Measurements from ENCODE around the gene ZBTB25. TPM values are rescaled to one million over a fixed set of nuclear protein-coding genes. Genes with fewer than 3 reads are reported as not detected.

Gene ZBTB25
- total RNA-seq, 4 donors from 2014 or later: 4.6 to 34.4 (median 11.2) TPM

- TF ChIP-seq CTCF (IDR thresholded peaks at IDR 0.05): no peak
- no peak for TF ChIP-seq POLR2A (IDR thresholded peaks at IDR 0.05)
- peaks cover 0 to 4% of the 10 kb centered on the region in 2 donors for H3K4me1 ChIP-seq
- no peak overlapping the region for H3K4me3 ChIP-seq
- no peaks in the 10 kb centered on the region for H3K27me3 ChIP-seq
- no peaks in the 10 kb centered on the region for H3K36me3 ChIP-seq
- no peaks in the 10 kb centered on the region for H3K9me3 ChIP-seq
- intact Hi-C loops (cut with DNase I; ENCODE audit: low total_unique reads): loop anchor here (10.0 kb wide), 1 partner anchor 90 kb away; no protein-coding TSS in a partner anchor
- H3K27ac ChIP-seq: peak overlapping the region in 1 of 2 donors; percentile 2
- no peak for DNase-seq
Observed at GRCh38 chr14:64544607-64545312, 41.1 kb upstream of the ZBTB25 start.

GRCh38 chr14:64542836-64543201 lies 39.2 kb upstream of the ZBTB25 start:
- intact Hi-C loops (cut with DNase I; ENCODE audit: low total_unique reads): loop anchor here (10.0 kb wide), 1 partner anchor 92 kb away; no protein-coding TSS in a partner anchor
- H3K9me3 ChIP-seq: no peaks in the 10 kb centered on the region
- no peaks in the 10 kb centered on the region for H3K36me3 ChIP-seq
- H3K27ac ChIP-seq: peak overlapping the region in 1 of 2 donors; percentile 11
- DNase-seq: no peak
- no peak for TF ChIP-seq POLR2A (IDR thresholded peaks at IDR 0.05)
- TF ChIP-seq CTCF (IDR thresholded peaks at IDR 0.05): no peak
- H3K4me1 ChIP-seq: no peaks in the 10 kb centered on the region
- H3K27me3 ChIP-seq: no peaks in the 10 kb centered on the region
- peak overlapping the region; percentile 36 to 46 for H3K4me3 ChIP-seq

- Histone ChIP-seq H3K27me3 (no peaks in the 10 kb centered on the region), H3K4me3 (peak overlapping the region; percentile 36 to 46), H3K9me3 (no peaks in the 10 kb centered on the region), H3K36me3 (no peaks in the 10 kb centered on the region), H3K27ac (peak overlapping the region in 1 of 2 donors; percentile 11), H3K4me1 (no peaks in the 10 kb centered on the region)
- intact Hi-C loops (cut with DNase I; ENCODE audit: low total_unique reads): loop anchor here (10.0 kb wide), 1 partner anchor 93 kb away; no protein-coding TSS in a partner anchor
- TF ChIP-seq CTCF (IDR thresholded peaks at IDR 0.05) (no peak), POLR2A (IDR thresholded peaks at IDR 0.05) (no peak)
- DNase-seq: peak in 1 of 2 donors; percentile 24
Observed at GRCh38 chr14:64541972-64542835, 38.6 kb upstream of the ZBTB25 start.

GRCh38 chr14:64541261-64541971 lies 37.8 kb upstream of the ZBTB25 start:
- Histone ChIP-seq H3K27ac (peak overlapping the region in 1 of 2 donors; percentile 11), H3K36me3 (no peaks in the 10 kb centered on the region), H3K27me3 (no peaks in the 10 kb centered on the region), H3K4me3 (peak overlapping the region; percentile 36 to 46), H3K9me3 (no peaks in the 10 kb centered on the region), H3K4me1 (no peaks in the 10 kb centered on the region)
- peak; percentile 32 to 42 for DNase-seq
- TF ChIP-seq CTCF (IDR thresholded peaks at IDR 0.05) (no peak), POLR2A (IDR thresholded peaks at IDR 0.05) (no peak)
- intact Hi-C loops (cut with DNase I; ENCODE audit: low total_unique reads): loop anchor here (10.0 kb wide), 1 partner anchor 93 kb away; no protein-coding TSS in a partner anchor
